ENCODE measurements around the gene CEMIP2.

CEMIP2 gene

GRCh38 chr9:71746023-71746757, 22.1 kb downstream of the CEMIP2 start:
- no peak for DNase-seq (ENCODE audit: low spot score)

- no peak for DNase-seq (ENCODE audit: low spot score)
Observed at GRCh38 chr9:71744754-71745521, 23.4 kb downstream of the CEMIP2 start.

GRCh38 chr9:71743882-71744281, 24.4 kb downstream of the CEMIP2 start:
- no peak for DNase-seq (ENCODE audit: low spot score)

GRCh38 chr9:71743217-71743705, 25.1 kb downstream of the CEMIP2 start:
- DNase-seq (ENCODE audit: low spot score) = no peak

GRCh38 chr9:71742703-71743102, 25.6 kb downstream of the CEMIP2 start:
- DNase-seq (ENCODE audit: low spot score) = no peak

- DNase-seq (ENCODE audit: low spot score) = no peak
Observed at GRCh38 chr9:71741926-71742648, 26.2 kb downstream of the CEMIP2 start.

GRCh38 chr9:71740199-71740598, 28.1 kb downstream of the CEMIP2 start:
- DNase-seq (ENCODE audit: low spot score) = no peak

- no peak for DNase-seq (ENCODE audit: low spot score)
Observed at GRCh38 chr9:71737455-71737854, 30.9 kb downstream of the CEMIP2 start.

GRCh38 chr9:71736236-71736635, 32.1 kb downstream of the CEMIP2 start:
- DNase-seq (ENCODE audit: low spot score) = no peak

GRCh38 chr9:71734950-71735349, 33.4 kb downstream of the CEMIP2 start:
- no peak for DNase-seq (ENCODE audit: low spot score)

GRCh38 chr9:71733176-71733575, 35.1 kb downstream of the CEMIP2 start:
- no peak for DNase-seq (ENCODE audit: low spot score)

GRCh38 chr9:71729816-71730526, 38.3 kb downstream of the CEMIP2 start:
- DNase-seq (ENCODE audit: low spot score) = no peak

- DNase-seq (ENCODE audit: low spot score) = no peak
Observed at GRCh38 chr9:71726723-71727122, 41.6 kb downstream of the CEMIP2 start.

- no peak for DNase-seq (ENCODE audit: low spot score)
Observed at GRCh38 chr9:71725590-71726338, 42.5 kb downstream of the CEMIP2 start.

GRCh38 chr9:71721855-71722254, 46.5 kb downstream of the CEMIP2 start:
- no peak for DNase-seq (ENCODE audit: low spot score)

GRCh38 chr9:71719562-71719961, 48.8 kb downstream of the CEMIP2 start:
- no peak for DNase-seq (ENCODE audit: low spot score)

GRCh38 chr9:71719088-71719487, 49.2 kb downstream of the CEMIP2 start:
- no peak for DNase-seq (ENCODE audit: low spot score)

GRCh38 chr9:71716138-71716909, 52.0 kb downstream of the CEMIP2 start:
- DNase-seq (ENCODE audit: low spot score) = no peak

GRCh38 chr9:71710856-71711255, 57.5 kb downstream of the CEMIP2 start:
- DNase-seq (ENCODE audit: low spot score) = no peak

GRCh38 chr9:71710201-71710600, 58.1 kb downstream of the CEMIP2 start:
- no peak for DNase-seq (ENCODE audit: low spot score)

GRCh38 chr9:71709384-71709783, 58.9 kb downstream of the CEMIP2 start:
- no peak for DNase-seq (ENCODE audit: low spot score)

Measured in CD4-positive, alpha-beta T cell treated with Interleukin-2 at 100 ng/mL for 4 hours (primary cell).